Effector memory CD8-positive, alpha-beta T cell (primary cell): ENCODE data around the gene CCRL2.
A peak's percentile ranks its signal among the peaks of the same experiment; 100 is the strongest.
"Not testable (repeated sequence)": the region's sequence is repeated elsewhere in the genome, so short reads cannot be mapped to it uniquely, and the experiment has no call there.

ENCODE experiments used
- ATAC-seq: fragments of 150-1000 bp; cut with Tn5 transposase; replicated peaks from 2 replicates; pipeline ENCODE4 v1.10.0; 2021; ENCODE audit warnings: mild to moderate bottlenecking, moderate library complexity
- DNase-seq, 3 experiments: peaks; one replicate each; pipeline ENCODE4 v3.0.0; 2021
- H3K27ac Mint-ChIP-seq, 2 donors: one replicate each; pipeline ENCODE4 v1.8.0; 2022; ENCODE audit warnings: mild to moderate bottlenecking in 2 of 2, mixed read lengths in 2 of 2, moderate library complexity in 2 of 2
- H3K27me3 Mint-ChIP-seq, 2 donors: one replicate each; pipeline ENCODE4 v1.8.0; 2022; ENCODE audit warnings: mixed read lengths in 2 of 2
- H3K36me3 Mint-ChIP-seq: one replicate; pipeline ENCODE4 v1.8.0; 2022; ENCODE audit warnings: mild to moderate bottlenecking, moderate library complexity, mixed read lengths; ENCODE audit not compliant: insufficient read depth
- H3K4me1 Mint-ChIP-seq, 2 donors: one replicate each; pipeline ENCODE4 v1.8.0; 2022; ENCODE audit warnings: low read depth in 2 of 2, mixed read lengths in 2 of 2
- H3K4me3 Mint-ChIP-seq, 2 donors: one replicate each; pipeline ENCODE4 v1.8.0; 2022; ENCODE audit warnings: mild to moderate bottlenecking in 2 of 2, mixed read lengths in 2 of 2, moderate library complexity in 2 of 2
- H3K9me3 Mint-ChIP-seq, 2 donors: one replicate each; pipeline ENCODE4 v1.8.0; 2022; ENCODE audit warnings: mixed read lengths in 2 of 2

The CCRL2 gene

DNA sequence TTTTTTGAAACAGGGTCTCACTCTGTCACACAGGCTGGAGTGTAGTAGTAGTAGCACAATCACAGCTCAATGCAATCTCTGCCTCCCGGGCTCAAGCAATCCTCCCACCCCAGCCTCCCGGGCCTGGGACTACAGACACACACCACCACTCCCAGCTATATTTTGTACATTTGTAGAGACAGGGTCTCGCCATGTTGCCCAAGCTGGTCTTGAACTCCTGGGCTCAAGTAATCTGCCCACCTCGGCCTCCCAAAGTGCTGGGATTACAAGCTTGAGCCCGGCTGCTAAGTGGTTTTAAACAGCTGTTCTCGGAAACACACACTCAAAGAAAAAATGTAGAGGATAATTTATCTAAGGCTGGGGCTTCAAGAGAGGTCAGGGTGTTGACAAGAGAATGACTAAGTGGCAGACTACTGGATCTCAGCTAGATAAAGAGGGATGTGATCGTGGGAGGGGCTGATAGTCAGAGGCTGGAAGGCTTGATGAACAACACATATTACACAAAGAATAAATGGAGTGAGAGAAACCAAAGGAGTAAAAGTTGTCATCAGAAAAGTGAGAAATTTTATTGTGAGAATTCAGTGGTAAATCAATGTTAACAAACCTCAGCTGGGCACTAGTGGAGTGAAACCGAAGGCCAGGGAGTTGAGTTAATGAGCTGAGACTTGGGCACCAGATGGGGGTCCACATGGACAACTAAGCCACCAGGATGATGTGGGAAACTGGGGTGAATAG lies 6.9 kb upstream of the CCRL2 start:
- ATAC-seq (no peak), DNase-seq (no peak)
- H3K27ac Mint-ChIP-seq: no peak overlapping the region
- H3K4me3 Mint-ChIP-seq: no peak overlapping the region
- no peaks in the 10 kb centered on the region for H3K27me3 Mint-ChIP-seq
- H3K36me3 Mint-ChIP-seq: peaks cover 3% of the 10 kb centered on the region
- H3K9me3 Mint-ChIP-seq: no peaks in the 10 kb centered on the region
- peaks cover 3 to 6% of the 10 kb centered on the region in 2 donors for H3K4me1 Mint-ChIP-seq

GRCh38 chr3:46400846-46401245 lies 6.2 kb upstream of the CCRL2 start:
- ATAC-seq (no peak), DNase-seq (no peak)
- no peaks in the 10 kb centered on the region for H3K27me3 Mint-ChIP-seq
- H3K4me3 Mint-ChIP-seq: no peak overlapping the region
- H3K36me3 Mint-ChIP-seq: peaks cover 3% of the 10 kb centered on the region
- no peaks in the 10 kb centered on the region for H3K9me3 Mint-ChIP-seq
- H3K27ac Mint-ChIP-seq: no peak overlapping the region
- peaks cover 3 to 6% of the 10 kb centered on the region in 2 donors for H3K4me1 Mint-ChIP-seq

- no peaks in the 10 kb centered on the region for H3K27me3 Mint-ChIP-seq
- no peaks in the 10 kb centered on the region for H3K9me3 Mint-ChIP-seq
- H3K4me1 Mint-ChIP-seq: peaks cover 5% of the 10 kb centered on the region in 2 donors
- peaks cover 4% of the 10 kb centered on the region for H3K36me3 Mint-ChIP-seq
- ATAC-seq (no peak), DNase-seq (no peak)
- H3K27ac Mint-ChIP-seq: no peak overlapping the region
- no peak overlapping the region for H3K4me3 Mint-ChIP-seq
These were observed 5.5 kb upstream of the CCRL2 start for GRCh38 chr3:46401579-46401978.

DNA sequence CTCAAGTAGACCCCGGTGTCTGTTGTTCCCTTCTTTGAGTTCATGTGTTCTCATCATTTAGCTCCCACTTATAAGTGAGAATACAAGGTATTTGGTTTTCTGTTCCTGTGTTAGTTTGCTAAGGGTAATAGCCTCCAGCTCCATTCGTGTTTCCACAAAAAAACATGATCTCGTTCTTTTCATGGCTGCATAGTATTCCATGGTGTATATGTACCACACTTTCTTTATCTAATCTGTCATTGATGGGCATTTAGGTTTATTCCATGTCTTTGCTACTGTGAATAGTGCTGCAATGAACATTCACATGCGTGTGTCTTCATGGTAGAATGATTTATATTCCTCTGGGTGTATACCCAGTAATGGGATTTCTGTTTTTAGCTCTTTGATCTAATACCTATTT lies 4.2 kb upstream of the CCRL2 start:
- not testable (repeated sequence) for H3K27me3 Mint-ChIP-seq, H3K9me3 Mint-ChIP-seq, DNase-seq, H3K27ac Mint-ChIP-seq, H3K36me3 Mint-ChIP-seq, H3K4me3 Mint-ChIP-seq, ATAC-seq
- H3K4me1 Mint-ChIP-seq: peaks cover 12 to 14% of the 10 kb centered on the region in 2 donors

- H3K27me3 Mint-ChIP-seq: no peaks in the 10 kb centered on the region
- ATAC-seq: no peak
- peaks cover 7% of the 10 kb centered on the region for H3K36me3 Mint-ChIP-seq
- no peak overlapping the region for H3K4me3 Mint-ChIP-seq
- H3K27ac Mint-ChIP-seq: peak overlapping the region; percentile 96 to 97
- no peak for DNase-seq
- H3K9me3 Mint-ChIP-seq: no peaks in the 10 kb centered on the region
- H3K4me1 Mint-ChIP-seq: peaks cover 12 to 26% of the 10 kb centered on the region in 2 donors
These were observed 1.6 kb upstream of the CCRL2 start for GRCh38 chr3:46405301-46406019.

GRCh38 chr3:46406443-46406787 lies 644 bp upstream of the CCRL2 start:
- no peak for DNase-seq
- Mint-ChIP-seq H3K4me3 (peak overlapping the region in 1 of 2 donors; percentile 90), H3K4me1 (peaks cover 12 to 26% of the 10 kb centered on the region in 2 donors), H3K27me3 (no peaks in the 10 kb centered on the region), H3K36me3 (peaks cover 7% of the 10 kb centered on the region), H3K27ac (peak overlapping the region; percentile 96 to 97), H3K9me3 (no peaks in the 10 kb centered on the region)
- ATAC-seq: no peak

DNA sequence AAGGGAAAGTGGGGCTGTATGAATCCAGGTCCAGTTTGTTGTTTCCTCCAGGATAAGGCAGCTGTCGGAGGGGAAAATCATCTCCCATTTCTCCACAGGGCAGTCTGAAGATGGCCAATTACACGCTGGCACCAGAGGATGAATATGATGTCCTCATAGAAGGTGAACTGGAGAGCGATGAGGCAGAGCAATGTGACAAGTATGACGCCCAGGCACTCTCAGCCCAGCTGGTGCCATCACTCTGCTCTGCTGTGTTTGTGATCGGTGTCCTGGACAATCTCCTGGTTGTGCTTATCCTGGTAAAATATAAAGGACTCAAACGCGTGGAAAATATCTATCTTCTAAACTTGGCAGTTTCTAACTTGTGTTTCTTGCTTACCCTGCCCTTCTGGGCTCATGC lies 911 bp downstream of the CCRL2 start:
- ATAC-seq (no peak), DNase-seq (no peak)
- Mint-ChIP-seq H3K36me3 (peaks cover 7% of the 10 kb centered on the region), H3K9me3 (no peaks in the 10 kb centered on the region), H3K4me1 (peaks cover 12 to 26% of the 10 kb centered on the region in 2 donors), H3K27me3 (no peaks in the 10 kb centered on the region), H3K4me3 (peak overlapping the region; percentile 88 to 90), H3K27ac (peak overlapping the region; percentile 96 to 97)

- H3K9me3 Mint-ChIP-seq: no peaks in the 10 kb centered on the region
- H3K4me1 Mint-ChIP-seq: peaks cover 12 to 26% of the 10 kb centered on the region in 2 donors
- ATAC-seq: no peak
- H3K4me3 Mint-ChIP-seq: no peak overlapping the region
- no peak overlapping the region for H3K27ac Mint-ChIP-seq
- peaks cover 7% of the 10 kb centered on the region for H3K36me3 Mint-ChIP-seq
- DNase-seq: no peak
- H3K27me3 Mint-ChIP-seq: no peaks in the 10 kb centered on the region
These were observed 1.8 kb downstream of the CCRL2 start for GRCh38 chr3:46408853-46409252.

DNA sequence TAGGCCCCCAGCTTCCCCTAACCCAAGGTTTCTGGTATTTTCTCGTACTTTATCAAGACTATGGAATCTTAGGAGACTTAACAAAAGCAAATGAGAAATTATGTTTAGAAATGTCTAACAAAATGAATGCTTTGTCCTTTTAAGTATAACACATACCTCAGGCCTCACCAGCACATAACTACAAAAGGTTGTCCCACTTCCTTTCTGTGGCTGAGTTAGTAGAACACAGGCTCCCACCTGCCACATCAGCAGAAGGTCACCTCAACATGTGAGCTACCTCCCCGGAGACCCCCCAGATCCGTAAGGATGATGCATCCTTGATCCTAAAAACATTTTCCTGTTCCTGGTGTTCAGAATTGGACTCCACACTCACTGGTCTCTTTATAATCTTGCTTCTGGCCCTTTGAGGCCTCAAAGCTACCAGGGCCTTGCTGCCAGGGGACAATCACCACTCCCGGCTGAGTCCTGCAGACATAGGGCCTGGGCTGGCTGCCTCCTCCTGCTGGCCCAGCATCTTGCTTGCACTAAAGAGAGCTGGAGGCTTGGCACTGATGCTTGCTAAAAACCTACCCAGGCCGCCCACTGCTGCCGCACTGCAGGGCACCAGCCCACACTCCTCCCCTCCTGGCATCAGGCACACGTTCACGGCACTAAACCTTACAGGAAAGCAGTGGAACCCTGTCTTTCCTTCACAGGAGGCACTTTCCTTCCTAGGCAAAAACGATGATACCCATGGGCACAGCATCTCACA lies 2.9 kb downstream of the CCRL2 start:
- no peaks in the 10 kb centered on the region for H3K9me3 Mint-ChIP-seq
- peaks cover 4% of the 10 kb centered on the region for H3K36me3 Mint-ChIP-seq
- H3K27ac Mint-ChIP-seq: peak overlapping the region in 1 of 2 donors; percentile 44
- H3K27me3 Mint-ChIP-seq: no peaks in the 10 kb centered on the region
- ATAC-seq (no peak), DNase-seq (no peak)
- H3K4me3 Mint-ChIP-seq: no peak overlapping the region
- peaks cover 12 to 26% of the 10 kb centered on the region in 2 donors for H3K4me1 Mint-ChIP-seq

- peaks cover 12 to 26% of the 10 kb centered on the region in 2 donors for H3K4me1 Mint-ChIP-seq
- no peaks in the 10 kb centered on the region for H3K27me3 Mint-ChIP-seq
- H3K36me3 Mint-ChIP-seq: peaks cover 4% of the 10 kb centered on the region
- no peaks in the 10 kb centered on the region for H3K9me3 Mint-ChIP-seq
- no peak for DNase-seq
- no peak overlapping the region for H3K4me3 Mint-ChIP-seq
- no peak for ATAC-seq
- no peak overlapping the region for H3K27ac Mint-ChIP-seq
These were observed 3.6 kb downstream of the CCRL2 start for GRCh38 chr3:46410669-46411068.

DNA sequence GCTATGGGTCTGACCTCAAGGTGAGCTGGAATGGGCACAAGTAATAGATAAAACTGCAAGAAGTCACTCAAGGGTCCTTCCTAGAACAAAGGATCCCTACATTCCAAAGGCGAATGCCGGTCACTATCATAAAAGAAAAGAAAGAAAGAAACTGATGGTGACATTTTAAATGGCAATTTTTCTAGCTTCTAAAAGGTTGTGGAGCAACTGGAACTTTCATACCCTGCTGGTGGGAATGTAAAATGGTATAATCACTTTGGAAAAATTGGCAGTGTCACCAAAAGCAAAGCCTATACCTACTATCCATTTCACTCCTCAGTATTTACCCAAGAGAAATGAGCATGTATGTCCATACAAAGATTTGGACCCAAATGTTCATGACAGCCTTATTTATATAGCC lies 4.2 kb downstream of the CCRL2 start:
- no peak for DNase-seq
- Mint-ChIP-seq H3K27ac (no peak overlapping the region), H3K36me3 (peaks cover 4% of the 10 kb centered on the region), H3K27me3 (no peaks in the 10 kb centered on the region), H3K9me3 (no peaks in the 10 kb centered on the region), H3K4me1 (peaks cover 12 to 28% of the 10 kb centered on the region in 2 donors), H3K4me3 (no peak overlapping the region)
- no peak for ATAC-seq

GRCh38 chr3:46412786-46413298 lies 5.8 kb downstream of the CCRL2 start:
- no peak overlapping the region for H3K4me3 Mint-ChIP-seq
- no peak for ATAC-seq
- no peaks in the 10 kb centered on the region for H3K9me3 Mint-ChIP-seq
- no peaks in the 10 kb centered on the region for H3K27me3 Mint-ChIP-seq
- H3K36me3 Mint-ChIP-seq: no peaks in the 10 kb centered on the region
- no peak overlapping the region for H3K27ac Mint-ChIP-seq
- H3K4me1 Mint-ChIP-seq: peaks cover under 1 to 16% of the 10 kb centered on the region in 2 donors
- no peak for DNase-seq

DNA sequence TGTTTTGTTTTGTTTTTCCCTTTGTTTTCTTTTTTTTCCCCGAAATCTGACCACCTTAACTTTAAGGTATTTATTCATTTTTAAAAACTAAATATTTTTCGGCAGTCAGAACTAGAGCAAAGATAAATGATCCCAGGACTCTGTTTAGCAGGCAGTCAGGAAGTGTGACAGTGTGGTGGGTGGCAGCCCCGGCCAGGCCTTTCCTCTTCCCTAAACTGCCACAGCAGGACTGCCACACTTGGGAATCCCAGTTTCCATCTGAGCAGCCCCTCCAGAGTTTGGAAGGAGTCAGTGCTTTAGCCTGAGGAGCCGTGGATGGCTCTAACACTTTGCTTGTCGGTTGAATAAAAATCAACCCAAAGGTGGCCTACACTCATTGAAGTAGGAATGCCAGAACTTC lies 6.9 kb downstream of the CCRL2 start:
- Mint-ChIP-seq H3K9me3 (no peaks in the 10 kb centered on the region), H3K4me1 (peaks cover 0 to 10% of the 10 kb centered on the region in 2 donors), H3K27ac (no peak overlapping the region), H3K27me3 (no peaks in the 10 kb centered on the region), H3K36me3 (no peaks in the 10 kb centered on the region), H3K4me3 (no peak overlapping the region)
- no peak for DNase-seq
- no peak for ATAC-seq
